Measurements from ENCODE around the gene ATP9B. TPM values are rescaled to one million over a fixed set of nuclear protein-coding genes. Genes with fewer than 3 reads are reported as not detected.

ATP9B gene
- total and polyA plus RNA-seq, 4 donors, result 12.6 to 77.0 (median 29.9) TPM

DNA sequence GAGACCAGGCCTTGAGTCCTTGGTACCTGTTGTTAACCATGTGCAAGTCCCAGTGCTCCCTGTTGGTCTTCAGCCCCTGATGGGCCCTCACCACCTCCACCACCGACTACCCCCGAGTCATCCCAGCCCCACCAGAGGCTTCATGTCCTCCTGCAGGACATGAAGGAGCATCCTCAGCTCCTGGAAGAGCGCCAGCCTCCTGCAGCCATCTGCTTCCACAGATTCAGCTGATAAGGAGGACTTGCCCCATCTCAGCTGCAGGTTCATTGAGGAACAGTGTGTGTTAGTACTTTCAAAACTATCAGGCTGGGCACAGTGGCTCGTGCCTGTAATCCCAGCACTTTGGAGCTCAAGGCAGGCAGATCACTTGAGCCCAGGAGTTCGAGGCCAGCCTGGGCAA lies 151.9 kb downstream of the ATP9B start:
- Histone ChIP-seq H3K4me1 (ENCODE audit: control insufficient read depth in 5 of 5, insufficient read depth in 5 of 5, low read length in 5 of 5) (no peaks in the 10 kb centered on the region), H3K9me3 (ENCODE audit: control insufficient read depth in 4 of 4, insufficient read depth in 3 of 4, low read length in 3 of 4) (no peaks in the 10 kb centered on the region), H3K36me3 (ENCODE audit: control insufficient read depth in 4 of 4, insufficient read depth in 4 of 4, low read length in 4 of 4) (peaks cover 0 to 9% (median 7%) of the 10 kb centered on the region in 4 donors), H3K9ac (ENCODE audit: insufficient read depth in 1 of 2, low read length in 2 of 2) (no peak overlapping the region), H3K27me3 (ENCODE audit: control insufficient read depth in 3 of 3, insufficient read depth in 3 of 3, low read length in 2 of 3) (no peaks in the 10 kb centered on the region), H3K27ac (ENCODE audit: low read depth in 1 of 2, low read length in 1 of 2) (no peak overlapping the region), H3K4me3 (no peak overlapping the region)
- 92 to 97% methylated on average over 5 of the region's 5 CpGs for WGBS, 2 donors
- TF ChIP-seq, protein P1, sequence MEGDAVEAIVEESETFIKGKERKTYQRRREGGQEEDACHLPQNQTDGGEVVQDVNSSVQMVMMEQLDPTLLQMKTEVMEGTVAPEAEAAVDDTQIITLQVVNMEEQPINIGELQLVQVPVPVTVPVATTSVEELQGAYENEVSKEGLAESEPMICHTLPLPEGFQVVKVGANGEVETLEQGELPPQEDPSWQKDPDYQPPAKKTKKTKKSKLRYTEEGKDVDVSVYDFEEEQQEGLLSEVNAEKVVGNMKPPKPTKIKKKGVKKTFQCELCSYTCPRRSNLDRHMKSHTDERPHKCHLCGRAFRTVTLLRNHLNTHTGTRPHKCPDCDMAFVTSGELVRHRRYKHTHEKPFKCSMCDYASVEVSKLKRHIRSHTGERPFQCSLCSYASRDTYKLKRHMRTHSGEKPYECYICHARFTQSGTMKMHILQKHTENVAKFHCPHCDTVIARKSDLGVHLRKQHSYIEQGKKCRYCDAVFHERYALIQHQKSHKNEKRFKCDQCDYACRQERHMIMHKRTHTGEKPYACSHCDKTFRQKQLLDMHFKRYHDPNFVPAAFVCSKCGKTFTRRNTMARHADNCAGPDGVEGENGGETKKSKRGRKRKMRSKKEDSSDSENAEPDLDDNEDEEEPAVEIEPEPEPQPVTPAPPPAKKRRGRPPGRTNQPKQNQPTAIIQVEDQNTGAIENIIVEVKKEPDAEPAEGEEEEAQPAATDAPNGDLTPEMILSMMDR (IDR thresholded peaks at IDR 0.05; ENCODE audit: control extremely low read depth, extremely low read depth), result no peak
- ATAC-seq (ENCODE audit: insufficient read depth, low FRiP score), result no peak
- no peak for DNase-seq

DNA sequence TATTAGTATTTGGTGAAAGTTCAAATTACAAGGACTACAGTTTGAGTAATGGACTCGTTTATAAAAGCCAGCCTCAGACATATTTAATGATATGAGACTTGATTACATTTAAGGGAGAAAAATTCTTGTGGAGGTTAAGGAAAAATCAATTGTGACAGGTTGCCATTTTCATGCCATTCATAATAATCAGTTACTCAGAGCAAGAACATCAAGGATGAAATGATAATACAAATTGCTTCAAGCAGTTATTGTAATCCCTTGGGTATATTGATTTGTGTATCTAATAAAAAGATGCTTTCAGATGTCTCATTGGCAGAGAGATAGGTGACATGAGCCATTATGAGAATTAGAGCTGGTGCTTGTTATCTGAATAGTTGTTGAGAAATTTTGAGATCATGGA lies 153.6 kb downstream of the ATP9B start:
- Histone ChIP-seq H3K27ac (ENCODE audit: low read depth in 1 of 2, low read length in 1 of 2) (no peak overlapping the region), H3K9ac (ENCODE audit: insufficient read depth in 1 of 2, low read length in 2 of 2) (no peak overlapping the region), H3K9me3 (ENCODE audit: control insufficient read depth in 4 of 4, insufficient read depth in 3 of 4, low read length in 3 of 4) (no peaks in the 10 kb centered on the region), H3K36me3 (ENCODE audit: control insufficient read depth in 4 of 4, insufficient read depth in 4 of 4, low read length in 4 of 4) (peaks cover 0 to 11% (median 3%) of the 10 kb centered on the region in 4 donors), H3K4me3 (no peak overlapping the region), H3K4me1 (ENCODE audit: control insufficient read depth in 5 of 5, insufficient read depth in 5 of 5, low read length in 5 of 5) (no peaks in the 10 kb centered on the region), H3K27me3 (ENCODE audit: control insufficient read depth in 3 of 3, insufficient read depth in 3 of 3, low read length in 2 of 3) (no peaks in the 10 kb centered on the region)
- ATAC-seq (ENCODE audit: insufficient read depth, low FRiP score) (no peak), DNase-seq (no peak)
- TF ChIP-seq, protein P1 (IDR thresholded peaks at IDR 0.05; ENCODE audit: control extremely low read depth, extremely low read depth), result no peak
- WGBS, 2 donors, result 93 to 100% methylated on average over 1 of the region's 1 CpG

DNA sequence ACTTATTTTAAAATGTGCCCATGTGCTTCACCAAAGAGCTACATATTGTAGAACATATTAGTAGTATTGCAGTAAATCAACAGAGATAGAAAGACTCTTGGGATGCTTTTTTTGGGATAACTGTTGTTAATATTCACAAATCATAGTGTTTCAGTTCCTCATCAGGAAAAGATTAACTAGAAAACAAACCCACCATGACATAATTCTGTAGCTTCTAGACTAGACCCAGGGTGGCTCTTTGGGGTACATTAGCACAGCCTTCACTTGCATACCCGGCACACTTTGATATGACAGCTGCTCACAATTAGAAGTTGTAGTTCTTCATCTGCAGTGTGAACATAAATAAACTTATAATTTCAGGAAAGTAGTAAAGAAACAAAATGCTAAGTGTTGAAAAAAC lies 154.2 kb downstream of the ATP9B start:
- no peak overlapping the region for H3K27ac ChIP-seq (ENCODE audit: low read depth in 1 of 2, low read length in 1 of 2)
- H3K4me3 ChIP-seq, result no peak overlapping the region
- TF ChIP-seq, protein P1 (IDR thresholded peaks at IDR 0.05; ENCODE audit: control extremely low read depth, extremely low read depth), result no peak
- H3K9me3 ChIP-seq (ENCODE audit: control insufficient read depth in 4 of 4, insufficient read depth in 3 of 4, low read length in 3 of 4), result no peaks in the 10 kb centered on the region
- no peaks in the 10 kb centered on the region for H3K27me3 ChIP-seq (ENCODE audit: control insufficient read depth in 3 of 3, insufficient read depth in 3 of 3, low read length in 2 of 3)
- ATAC-seq (ENCODE audit: insufficient read depth, low FRiP score), result no peak
- DNase-seq, result no peak
- 91 to 100% methylated on average over 1 of the region's 1 CpG for WGBS, 2 donors
- H3K4me1 ChIP-seq (ENCODE audit: control insufficient read depth in 5 of 5, insufficient read depth in 5 of 5, low read length in 5 of 5), result no peaks in the 10 kb centered on the region
- no peak overlapping the region for H3K9ac ChIP-seq (ENCODE audit: insufficient read depth in 1 of 2, low read length in 2 of 2)
- H3K36me3 ChIP-seq (ENCODE audit: control insufficient read depth in 4 of 4, insufficient read depth in 4 of 4, low read length in 4 of 4), result peaks cover 0 to 9% (median 3%) of the 10 kb centered on the region in 4 donors

DNA sequence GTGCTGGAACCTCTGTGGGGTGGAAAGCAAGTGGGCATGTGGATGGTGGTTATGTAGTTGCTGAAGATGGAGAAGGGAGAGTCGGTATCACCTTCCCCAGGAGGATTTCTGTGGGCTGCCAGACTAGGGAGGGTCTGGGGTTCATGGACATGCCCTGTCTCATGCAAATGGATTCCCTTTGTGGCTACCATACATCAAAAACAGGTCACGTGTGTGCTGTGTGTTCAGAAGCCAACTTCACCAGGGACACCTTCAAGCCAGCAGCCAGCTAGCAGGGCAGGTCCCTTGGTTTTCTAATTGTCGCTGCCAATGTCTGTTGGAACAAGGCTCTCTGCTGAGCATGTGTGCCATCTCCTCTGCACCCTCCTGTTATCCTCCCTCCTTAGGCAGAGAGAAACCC lies 155.2 kb downstream of the ATP9B start:
- Histone ChIP-seq H3K27me3 (ENCODE audit: control insufficient read depth in 3 of 3, insufficient read depth in 3 of 3, low read length in 2 of 3) (no peaks in the 10 kb centered on the region), H3K9me3 (ENCODE audit: control insufficient read depth in 4 of 4, insufficient read depth in 3 of 4, low read length in 3 of 4) (no peaks in the 10 kb centered on the region), H3K36me3 (ENCODE audit: control insufficient read depth in 4 of 4, insufficient read depth in 4 of 4, low read length in 4 of 4) (peaks cover 0 to 9% (median 3%) of the 10 kb centered on the region in 4 donors), H3K9ac (ENCODE audit: insufficient read depth in 1 of 2, low read length in 2 of 2) (no peak overlapping the region), H3K27ac (ENCODE audit: low read depth in 1 of 2, low read length in 1 of 2) (no peak overlapping the region), H3K4me1 (ENCODE audit: control insufficient read depth in 5 of 5, insufficient read depth in 5 of 5, low read length in 5 of 5) (no peaks in the 10 kb centered on the region), H3K4me3 (no peak overlapping the region)
- TF ChIP-seq, protein P1 (IDR thresholded peaks at IDR 0.05; ENCODE audit: control extremely low read depth, extremely low read depth), result no peak
- no peak for ATAC-seq (ENCODE audit: insufficient read depth, low FRiP score)
- WGBS, 2 donors, result 96 to 97% methylated on average over 3 of the region's 3 CpGs
- DNase-seq, result no peak

Measured in lung (tissue), 12 donors.